Suprapubic skin (tissue), 4 donors: Measurements from ENCODE around the gene CCDC88C. TPM values are rescaled to one million over a fixed set of nuclear protein-coding genes. Genes with fewer than 3 reads are reported as not detected.

Source experiments
- DNase-seq, 2 donors: peaks; one replicate each; pipeline ENCODE4 v3.0.0-alpha.2; 2019; ENCODE audit warnings: low spot score in 2 of 2
- H3K27ac ChIP-seq: fragments of 200-600 bp; sonication (generic); one replicate; pipeline ENCODE4 v1.5.1; 2019
- H3K27me3 ChIP-seq: fragments of 200-600 bp; sonication (generic); one replicate; pipeline ENCODE4 v1.5.1; 2019
- H3K36me3 ChIP-seq: fragments of 200-600 bp; sonication (generic); one replicate; pipeline ENCODE4 v1.5.1; 2019
- H3K4me1 ChIP-seq: fragments of 200-600 bp; sonication (generic); one replicate; pipeline ENCODE4 v1.5.1; 2019
- H3K4me3 ChIP-seq: fragments of 200-600 bp; sonication (generic); one replicate; pipeline ENCODE4 v1.5.1; 2019; ENCODE audit warnings: mild to moderate bottlenecking
- H3K9me3 ChIP-seq: fragments of 200-600 bp; sonication (generic); one replicate; pipeline ENCODE4 v1.5.1; 2019
- CTCF ChIP-seq, 2 donors: fragments of 200-600 bp in 1 of 2; fragments of 450-650 bp in 1 of 2; sonication (generic) in 1 of 2; IDR thresholded peaks; one replicate each; pipeline ENCODE4 v1.5.1; 2016 to 2019; ENCODE audit warnings: antibody characterized with exemption in 2 of 2, mild to moderate bottlenecking in 1 of 2, moderate library complexity in 1 of 2
- EP300 ChIP-seq: sonication (generic); formaldehyde crosslinking; IDR thresholded peaks from one replicate; pipeline ENCODE4 v1.6.1; 2017; ENCODE audit warnings: antibody characterized with exemption
- POLR2A ChIP-seq, 2 donors: fragments of 450-650 bp; IDR thresholded peaks; one replicate each; pipeline ENCODE4 v1.6.1; 2017; ENCODE audit warnings: antibody characterized with exemption in 2 of 2, mild to moderate bottlenecking in 2 of 2, moderate library complexity in 2 of 2
- POLR2AphosphoS5 ChIP-seq, 3 donors: sonication (generic); formaldehyde crosslinking; IDR thresholded peaks; one replicate each; pipeline ENCODE4 v1.6.1; 2017; ENCODE audit warnings: antibody characterized with exemption in 3 of 3
- WGBS: methylation state at CpG from one replicate; pipeline ENCODE4 v1.1.5; 2018; 5-methylcytosine and 5-hydroxymethylcytosine counted together
- total RNA-seq, 4 donors: library from RNA; depleted of rRNA; stranded (reverse); fragments of >200 nt; gene quantifications; one replicate each; pipeline ENCODE4 v1.1.0, GENCODE V29; 2016

CCDC88C gene
- total RNA-seq, 4 donors from 2014 or later = 16.6 to 25.0 (median 22.8) TPM

- H3K4me3 ChIP-seq = no peak overlapping the region
- no peaks in the 10 kb centered on the region for H3K9me3 ChIP-seq
- no peaks in the 10 kb centered on the region for H3K27me3 ChIP-seq
- H3K4me1 ChIP-seq = peaks cover 59% of the 10 kb centered on the region
- no peak for DNase-seq
- H3K36me3 ChIP-seq = no peaks in the 10 kb centered on the region
- WGBS = 71% methylated on average over 12 of the region's 28 CpGs
- TF ChIP-seq POLR2AphosphoS5 (IDR thresholded peaks at IDR 0.05) (no peak), EP300 (no peak), POLR2A (IDR thresholded peaks at IDR 0.05) (no peak), CTCF (IDR thresholded peaks at IDR 0.05) (no peak)
- H3K27ac ChIP-seq = no peak overlapping the region
Observed at GRCh38 chr14:91376547-91377477, 40.8 kb downstream of the CCDC88C start.

GRCh38 chr14:91375720-91376452 is 41.7 kb downstream of the CCDC88C start:
- DNase-seq = no peak
- no peak overlapping the region for H3K27ac ChIP-seq
- TF ChIP-seq CTCF (IDR thresholded peaks at IDR 0.05) = no peak
- TF ChIP-seq POLR2AphosphoS5 (IDR thresholded peaks at IDR 0.05) = no peak
- TF ChIP-seq POLR2A (IDR thresholded peaks at IDR 0.05) = no peak
- no peak for TF ChIP-seq EP300
- peaks cover 67% of the 10 kb centered on the region for H3K4me1 ChIP-seq
- no peak overlapping the region for H3K4me3 ChIP-seq
- no peaks in the 10 kb centered on the region for H3K9me3 ChIP-seq
- WGBS = 92% methylated on average over 21 of the region's 25 CpGs
- no peaks in the 10 kb centered on the region for H3K36me3 ChIP-seq
- no peaks in the 10 kb centered on the region for H3K27me3 ChIP-seq

GRCh38 chr14:91374879-91375702 is 42.5 kb downstream of the CCDC88C start:
- 85% methylated on average over 20 of the region's 26 CpGs for WGBS
- Histone ChIP-seq H3K4me1 (peaks cover 67% of the 10 kb centered on the region), H3K36me3 (no peaks in the 10 kb centered on the region), H3K9me3 (no peaks in the 10 kb centered on the region), H3K27me3 (no peaks in the 10 kb centered on the region), H3K4me3 (no peak overlapping the region), H3K27ac (no peak overlapping the region)
- no peak for DNase-seq
- TF ChIP-seq CTCF (IDR thresholded peaks at IDR 0.05) (no peak), EP300 (no peak), POLR2A (IDR thresholded peaks at IDR 0.05) (no peak), POLR2AphosphoS5 (IDR thresholded peaks at IDR 0.05) (no peak)

- no peaks in the 10 kb centered on the region for H3K36me3 ChIP-seq
- peaks cover 74% of the 10 kb centered on the region for H3K4me1 ChIP-seq
- no peaks in the 10 kb centered on the region for H3K27me3 ChIP-seq
- TF ChIP-seq EP300 (no peak), CTCF (IDR thresholded peaks at IDR 0.05) (no peak), POLR2A (IDR thresholded peaks at IDR 0.05) (no peak), POLR2AphosphoS5 (IDR thresholded peaks at IDR 0.05) (no peak)
- DNase-seq = no peak
- no peak overlapping the region for H3K4me3 ChIP-seq
- H3K27ac ChIP-seq = no peak overlapping the region
- 83% methylated on average over 7 of the region's 7 CpGs for WGBS
- H3K9me3 ChIP-seq = no peaks in the 10 kb centered on the region
Observed at GRCh38 chr14:91374287-91374878, 43.2 kb downstream of the CCDC88C start.
